ENCODE results near the gene DRC1. TPM values are rescaled to one million over a fixed set of nuclear protein-coding genes. Genes with fewer than 3 reads are reported as not detected.

The DRC1 gene
- total RNA-seq, 1 experiment from 2014 or later: not detected

DNA sequence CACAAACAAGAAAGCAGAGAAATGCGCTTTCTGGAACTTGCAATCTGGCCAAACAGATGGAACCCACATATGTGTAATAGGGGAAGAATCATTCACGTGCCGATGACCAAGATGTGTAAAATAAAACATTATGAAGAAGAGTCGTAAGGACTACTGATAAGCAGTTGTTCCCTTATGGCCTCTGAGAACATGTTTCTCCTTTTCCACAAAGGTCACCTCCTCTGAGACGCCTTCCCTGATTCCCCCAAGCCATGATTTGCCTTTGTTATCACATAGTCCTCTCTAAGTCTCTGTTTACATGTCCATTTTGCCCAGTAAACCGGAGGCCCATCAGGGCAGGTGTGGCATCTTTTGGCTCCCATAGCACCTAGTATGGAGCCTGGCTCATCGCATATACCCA is 68.2 kb downstream of the DRC1 start:
- no peaks in the 10 kb centered on the region for H3K79me2 ChIP-seq (ENCODE audit: insufficient read depth, low read length)
- no peaks in the 10 kb centered on the region for H3K9me3 ChIP-seq (ENCODE audit: control insufficient read depth in 1 of 2, insufficient read depth in 1 of 2, low read depth in 1 of 2, low read length in 2 of 2)
- no peaks in the 10 kb centered on the region for H3K27me3 ChIP-seq (ENCODE audit: insufficient read depth, low read length)
- no TSS peak for BruUV-seq (replicated peaks)
- H3K36me3 ChIP-seq (ENCODE audit: control insufficient read depth in 1 of 2, insufficient read depth in 2 of 2, low read length in 2 of 2): no peaks in the 10 kb centered on the region
- no peak for TF ChIP-seq FOSL1 (IDR thresholded peaks at IDR 0.05; ENCODE audit: low read depth)
- no peak for TF ChIP-seq RAD21 (IDR thresholded peaks at IDR 0.05; ENCODE audit: low read depth)
- no peaks in the 10 kb centered on the region for H3K4me1 ChIP-seq (ENCODE audit: control insufficient read depth in 1 of 2, insufficient read depth in 2 of 2, low read length in 2 of 2)
- H3K9ac ChIP-seq (ENCODE audit: low read length): no peak overlapping the region
- intact Hi-C loops (cut with micrococcal nuclease): loop anchor here (1.0 to 5.0 kb wide), 5 partner anchors 154 to 519 kb away; no protein-coding TSS in a partner anchor
- RAD21 ChIA-PET (ENCODE audit: low non-redundant PET in 1 of 2, low total read pairs in 2 of 2, uncharacterized antibody in 2 of 2, unreplicated experiment in 2 of 2): interaction anchor here (1.2 to 1.7 kb wide), 2 partner anchors 108 to 234 kb away, joined by 3 read pairs; no protein-coding TSS in a partner anchor
- no peak overlapping the region for H3K4me2 ChIP-seq (ENCODE audit: low read length)
- no peak overlapping the region for H3K4me3 ChIP-seq (replicated peaks in 1 of 2; ENCODE audit: low read depth in 1 of 2, low read length in 2 of 2)
- no peak overlapping the region for H3K27ac ChIP-seq (ENCODE audit: low read depth, low read length)
- CTCF ChIA-PET: interaction anchor here (1.1 to 1.2 kb wide), 2 partner anchors 154 to 519 kb away, joined by 3 to 9 read pairs; no protein-coding TSS in a partner anchor
- POLR2A ChIA-PET: interaction anchor here (0.7 kb wide), 1 partner anchor 303 kb away, joined by 3 read pairs; no protein-coding TSS in a partner anchor
- ATAC-seq (no peak), DNase-seq (ENCODE audit: low read depth, low spot score) (no peak)
- H4K20me1 ChIP-seq (ENCODE audit: insufficient read depth): no peaks in the 10 kb centered on the region
- H3K9me2 ChIP-seq (ENCODE audit: insufficient read depth): no peaks in the 10 kb centered on the region
- H2AFZ ChIP-seq (ENCODE audit: low read depth, low read length, poor library complexity, severe bottlenecking): no peak overlapping the region

DNA sequence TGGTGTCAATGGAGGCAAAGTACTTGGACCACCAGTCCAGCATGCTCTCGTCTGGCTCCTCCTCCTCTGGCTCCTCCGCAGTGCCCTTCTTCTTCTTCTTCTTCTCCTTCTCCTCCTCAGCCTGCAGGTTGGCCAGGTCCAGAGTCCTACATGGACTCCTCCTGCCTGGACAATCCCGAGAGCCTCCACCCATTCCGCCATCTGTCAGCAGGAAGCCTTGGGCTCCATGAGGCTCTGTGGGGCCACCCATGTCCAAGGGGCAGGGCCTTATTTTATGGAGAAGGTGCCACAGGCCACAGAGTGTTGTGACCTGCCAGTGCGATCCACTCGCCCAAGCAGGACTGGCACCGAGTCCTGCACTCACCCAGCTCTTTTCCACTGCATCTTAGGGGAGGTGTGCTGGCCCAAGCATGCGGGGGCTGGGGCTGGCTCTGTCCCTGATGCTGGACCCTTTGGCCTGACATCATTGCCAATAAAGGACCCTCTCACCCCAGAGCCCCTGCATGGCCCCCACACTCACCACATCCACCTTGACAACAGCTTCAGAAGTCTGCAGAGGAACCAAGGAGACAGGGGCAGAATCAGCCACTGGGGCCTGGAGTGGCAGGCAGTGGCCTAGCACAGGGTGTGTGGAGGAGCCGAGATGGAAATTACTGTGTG is 69.0 kb downstream of the DRC1 start:
- Histone ChIP-seq H3K9me2 (ENCODE audit: insufficient read depth) (no peaks in the 10 kb centered on the region), H4K20me1 (ENCODE audit: insufficient read depth) (no peaks in the 10 kb centered on the region), H3K9ac (ENCODE audit: low read length) (no peak overlapping the region), H3K27me3 (ENCODE audit: insufficient read depth, low read length) (no peaks in the 10 kb centered on the region), H3K9me3 (ENCODE audit: control insufficient read depth in 1 of 2, insufficient read depth in 1 of 2, low read depth in 1 of 2, low read length in 2 of 2) (no peaks in the 10 kb centered on the region), H2AFZ (ENCODE audit: low read depth, low read length, poor library complexity, severe bottlenecking) (no peak overlapping the region), H3K79me2 (ENCODE audit: insufficient read depth, low read length) (no peaks in the 10 kb centered on the region), H3K4me1 (ENCODE audit: control insufficient read depth in 1 of 2, insufficient read depth in 2 of 2, low read length in 2 of 2) (no peaks in the 10 kb centered on the region), H3K27ac (ENCODE audit: low read depth, low read length) (no peak overlapping the region), H3K36me3 (ENCODE audit: control insufficient read depth in 1 of 2, insufficient read depth in 2 of 2, low read length in 2 of 2) (no peaks in the 10 kb centered on the region), H3K4me2 (ENCODE audit: low read length) (no peak overlapping the region), H3K4me3 (replicated peaks in 1 of 2; ENCODE audit: low read depth in 1 of 2, low read length in 2 of 2) (no peak overlapping the region)
- ChIA-PET RAD21 (ENCODE audit: low non-redundant PET in 1 of 2, low total read pairs in 2 of 2, uncharacterized antibody in 2 of 2, unreplicated experiment in 2 of 2) (interaction anchor here in 1 of 2 experiments (1.7 kb wide), 1 partner anchor 107 kb away, joined by 3 read pairs; no protein-coding TSS in a partner anchor), CTCF (interaction anchor here (1.0 kb wide), 1 partner anchor 107 kb away, joined by 4 read pairs; no protein-coding TSS in a partner anchor), POLR2A (interaction anchor here (0.7 kb wide), 1 partner anchor 304 kb away, joined by 3 read pairs; no protein-coding TSS in a partner anchor)
- no TSS peak for BruUV-seq (replicated peaks)
- ATAC-seq: no peak
- intact Hi-C loops (cut with micrococcal nuclease): no loop called here
- DNase-seq (ENCODE audit: low read depth, low spot score): no peak
- TF ChIP-seq CBX3 (IDR thresholded peaks at IDR 0.05; ENCODE audit: low read depth): no peak
- no peak for TF ChIP-seq ZNF274 (IDR thresholded peaks at IDR 0.05; ENCODE audit: low read depth, low read length)
- TF ChIP-seq, protein P1, sequence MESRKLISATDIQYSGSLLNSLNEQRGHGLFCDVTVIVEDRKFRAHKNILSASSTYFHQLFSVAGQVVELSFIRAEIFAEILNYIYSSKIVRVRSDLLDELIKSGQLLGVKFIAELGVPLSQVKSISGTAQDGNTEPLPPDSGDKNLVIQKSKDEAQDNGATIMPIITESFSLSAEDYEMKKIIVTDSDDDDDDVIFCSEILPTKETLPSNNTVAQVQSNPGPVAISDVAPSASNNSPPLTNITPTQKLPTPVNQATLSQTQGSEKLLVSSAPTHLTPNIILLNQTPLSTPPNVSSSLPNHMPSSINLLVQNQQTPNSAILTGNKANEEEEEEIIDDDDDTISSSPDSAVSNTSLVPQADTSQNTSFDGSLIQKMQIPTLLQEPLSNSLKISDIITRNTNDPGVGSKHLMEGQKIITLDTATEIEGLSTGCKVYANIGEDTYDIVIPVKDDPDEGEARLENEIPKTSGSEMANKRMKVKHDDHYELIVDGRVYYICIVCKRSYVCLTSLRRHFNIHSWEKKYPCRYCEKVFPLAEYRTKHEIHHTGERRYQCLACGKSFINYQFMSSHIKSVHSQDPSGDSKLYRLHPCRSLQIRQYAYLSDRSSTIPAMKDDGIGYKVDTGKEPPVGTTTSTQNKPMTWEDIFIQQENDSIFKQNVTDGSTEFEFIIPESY (IDR thresholded peaks at IDR 0.05; ENCODE audit: extremely low read depth, insufficient replicate concordance, low read length): no peak
- TF ChIP-seq FOSL1 (IDR thresholded peaks at IDR 0.05; ENCODE audit: low read depth): no peak
- TF ChIP-seq JUND (IDR thresholded peaks at IDR 0.05): no peak
- TF ChIP-seq SRF (IDR thresholded peaks at IDR 0.05; ENCODE audit: low read depth): no peak
- TF ChIP-seq RAD21 (IDR thresholded peaks at IDR 0.05; ENCODE audit: low read depth): no peak
